Measurements from ENCODE around the gene OSBPL8.
"Not testable (repeated sequence)": the region's sequence is repeated elsewhere in the genome, so short reads cannot be mapped to it uniquely, and the experiment has no call there.

Gene OSBPL8

DNA sequence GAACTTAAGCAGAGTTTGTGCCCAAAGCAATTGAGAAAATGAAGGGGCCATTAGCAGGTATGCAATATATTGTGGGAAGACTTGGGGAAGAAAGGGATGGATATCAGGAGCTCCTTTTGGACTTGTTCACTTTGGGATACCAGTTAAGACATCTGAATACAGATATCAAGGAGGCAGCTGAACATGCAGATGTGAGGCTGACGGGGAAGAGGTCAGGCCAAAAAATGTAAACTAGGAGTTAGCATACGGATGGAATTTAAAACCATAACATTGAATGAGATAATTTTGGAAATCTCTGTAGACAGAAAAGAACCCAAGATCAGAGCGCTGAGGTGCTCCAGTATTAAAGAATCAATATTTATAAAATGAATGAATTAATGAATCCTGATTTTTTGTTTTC lies 53.4 kb downstream of the OSBPL8 start:
- no peak overlapping the region for H3K4me3 ChIP-seq
- no peak overlapping the region for H3K27ac ChIP-seq

GRCh38 chr12:76505050-76505449 lies 54.5 kb downstream of the OSBPL8 start:
- TF ChIP-seq FOXP2 (optimal IDR thresholded peaks at IDR 0.05; ENCODE audit: control extremely low read depth, extremely low read length, insufficient read depth) = no peak
- TF ChIP-seq POLR2AphosphoS5 (IDR thresholded peaks at IDR 0.05; ENCODE audit: borderline replicate concordance, low read depth, low read length) = no peak
- no peak for TF ChIP-seq EZH2 (IDR thresholded peaks at IDR 0.05)
- DNase-seq (ENCODE audit: low read depth, low spot score) = no peak

More for the DNA sequence above, 53.4 kb downstream of the OSBPL8 start:
- no peak for TF ChIP-seq EZH2 (IDR thresholded peaks at IDR 0.05)
- no peak for TF ChIP-seq FOXP2 (optimal IDR thresholded peaks at IDR 0.05; ENCODE audit: control extremely low read depth, extremely low read length, insufficient read depth)
- TF ChIP-seq POLR2AphosphoS5 (IDR thresholded peaks at IDR 0.05; ENCODE audit: borderline replicate concordance, low read depth, low read length) = no peak
- Histone ChIP-seq H3K9me3 (ENCODE audit: low read depth, low read length) (no peaks in the 10 kb centered on the region), H3K9ac (ENCODE audit: insufficient read length) (no peak overlapping the region), H3K36me3 (ENCODE audit: insufficient read depth, low read length) (no peaks in the 10 kb centered on the region)
- DNase-seq (ENCODE audit: low read depth, low spot score) = no peak

GRCh38 chr12:76504606-76505005 lies 55.0 kb downstream of the OSBPL8 start:
- no peak overlapping the region for H3K9ac ChIP-seq (ENCODE audit: insufficient read length)
- TF ChIP-seq EZH2 (IDR thresholded peaks at IDR 0.05) (no peak), FOXP2 (optimal IDR thresholded peaks at IDR 0.05; ENCODE audit: control extremely low read depth, extremely low read length, insufficient read depth) (no peak), POLR2AphosphoS5 (IDR thresholded peaks at IDR 0.05; ENCODE audit: borderline replicate concordance, low read depth, low read length) (no peak)
- H3K27ac ChIP-seq = no peak overlapping the region
- no peaks in the 10 kb centered on the region for H3K9me3 ChIP-seq (ENCODE audit: low read depth, low read length)
- no peak for DNase-seq (ENCODE audit: low read depth, low spot score)
- H3K36me3 ChIP-seq (ENCODE audit: insufficient read depth, low read length) = no peaks in the 10 kb centered on the region
- no peak overlapping the region for H3K4me3 ChIP-seq

More at GRCh38 chr12:76505050-76505449, 54.5 kb downstream of the OSBPL8 start:
- H3K36me3 ChIP-seq (ENCODE audit: insufficient read depth, low read length) = no peaks in the 10 kb centered on the region
- H3K27ac ChIP-seq = no peak overlapping the region
- no peak overlapping the region for H3K4me3 ChIP-seq
- H3K9me3 ChIP-seq (ENCODE audit: low read depth, low read length) = no peaks in the 10 kb centered on the region
- no peak overlapping the region for H3K9ac ChIP-seq (ENCODE audit: insufficient read length)

- Histone ChIP-seq H3K9ac (ENCODE audit: insufficient read length) (no peak overlapping the region), H3K4me3 (no peak overlapping the region), H3K36me3 (ENCODE audit: insufficient read depth, low read length) (no peaks in the 10 kb centered on the region), H3K27ac (no peak overlapping the region), H3K9me3 (ENCODE audit: low read depth, low read length) (no peaks in the 10 kb centered on the region)
- TF ChIP-seq POLR2AphosphoS5 (IDR thresholded peaks at IDR 0.05; ENCODE audit: borderline replicate concordance, low read depth, low read length) = no peak
- no peak for TF ChIP-seq FOXP2 (optimal IDR thresholded peaks at IDR 0.05; ENCODE audit: control extremely low read depth, extremely low read length, insufficient read depth)
- TF ChIP-seq EZH2 (IDR thresholded peaks at IDR 0.05) = no peak
- DNase-seq (ENCODE audit: low read depth, low spot score) = no peak
Observed at GRCh38 chr12:76503957-76504356, 55.6 kb downstream of the OSBPL8 start.

DNA sequence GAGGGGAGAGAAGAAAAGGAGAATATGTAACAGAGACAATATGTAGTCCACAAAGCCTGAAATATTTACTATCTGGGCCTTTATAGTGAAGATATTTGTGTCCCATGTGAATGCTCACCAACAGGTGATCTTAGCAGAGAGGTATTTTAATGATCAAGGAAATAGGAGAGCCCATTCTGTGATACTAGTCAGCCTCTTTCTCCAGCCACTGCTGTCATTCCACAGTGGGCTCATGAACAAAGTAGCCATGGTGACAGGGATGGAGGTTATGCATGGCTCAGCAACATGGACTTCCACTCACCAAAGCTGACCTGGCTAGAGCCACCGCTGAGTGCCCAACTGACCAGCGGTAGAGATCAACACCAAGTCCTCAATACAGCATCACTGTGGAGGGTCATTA lies 58.2 kb downstream of the OSBPL8 start:
- Histone ChIP-seq H3K27ac (no peak overlapping the region), H3K9me3 (ENCODE audit: low read depth, low read length) (no peaks in the 10 kb centered on the region), H3K4me3 (no peak overlapping the region), H3K9ac (ENCODE audit: insufficient read length) (no peak overlapping the region), H3K36me3 (ENCODE audit: insufficient read depth, low read length) (no peaks in the 10 kb centered on the region)
- no peak for DNase-seq (ENCODE audit: low read depth, low spot score)
- no peak for TF ChIP-seq POLR2AphosphoS5 (IDR thresholded peaks at IDR 0.05; ENCODE audit: borderline replicate concordance, low read depth, low read length)
- TF ChIP-seq EZH2 (IDR thresholded peaks at IDR 0.05) = no peak
- TF ChIP-seq FOXP2 (optimal IDR thresholded peaks at IDR 0.05; ENCODE audit: control extremely low read depth, extremely low read length, insufficient read depth) = no peak

- not testable (repeated sequence) for H3K4me3 ChIP-seq; H3K36me3 ChIP-seq (ENCODE audit: insufficient read depth, low read length); H3K9ac ChIP-seq (ENCODE audit: insufficient read length); H3K9me3 ChIP-seq (ENCODE audit: low read depth, low read length); DNase-seq (ENCODE audit: low read depth, low spot score); H3K27ac ChIP-seq
Observed at GRCh38 chr12:76499136-76499535, 60.4 kb downstream of the OSBPL8 start.

GRCh38 chr12:76495556-76495955 lies 64.0 kb downstream of the OSBPL8 start:
- TF ChIP-seq EZH2 (IDR thresholded peaks at IDR 0.05) = no peak
- no peak for TF ChIP-seq POLR2AphosphoS5 (IDR thresholded peaks at IDR 0.05; ENCODE audit: borderline replicate concordance, low read depth, low read length)
- TF ChIP-seq FOXP2 (optimal IDR thresholded peaks at IDR 0.05; ENCODE audit: control extremely low read depth, extremely low read length, insufficient read depth) = no peak
- H3K4me3 ChIP-seq = no peak overlapping the region
- no peak overlapping the region for H3K9ac ChIP-seq (ENCODE audit: insufficient read length)
- no peak for DNase-seq (ENCODE audit: low read depth, low spot score)
- no peaks in the 10 kb centered on the region for H3K36me3 ChIP-seq (ENCODE audit: insufficient read depth, low read length)
- no peak overlapping the region for H3K27ac ChIP-seq
- no peaks in the 10 kb centered on the region; the same call in 1 of the 2 replicates for H3K9me3 ChIP-seq (ENCODE audit: low read depth, low read length)

DNA sequence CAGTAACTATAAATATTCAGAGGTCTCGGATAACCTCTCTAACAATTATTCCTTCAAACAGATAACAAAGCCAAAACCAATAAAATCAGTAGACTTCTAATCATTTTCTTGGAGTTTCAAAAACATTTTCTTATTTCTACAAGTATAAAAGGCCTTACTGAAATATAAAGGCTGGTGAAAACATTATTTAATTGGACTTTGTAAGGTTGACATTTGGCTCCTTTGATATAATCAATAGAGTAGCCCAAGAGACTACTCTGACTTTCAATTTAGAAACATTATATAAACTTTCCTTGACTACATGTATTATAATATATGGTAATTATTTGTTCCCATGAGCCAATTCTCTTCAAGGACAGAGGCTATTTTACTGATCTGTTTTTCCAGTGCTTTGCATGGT lies 68.3 kb downstream of the OSBPL8 start:
- Histone ChIP-seq H3K9me3 (ENCODE audit: low read depth, low read length) (no peaks in the 10 kb centered on the region; the same call in 1 of the 2 replicates), H3K4me3 (no peak overlapping the region), H3K9ac (ENCODE audit: insufficient read length) (no peak overlapping the region), H3K27ac (no peak overlapping the region), H3K36me3 (ENCODE audit: insufficient read depth, low read length) (0 out of 2 replicates have a peak, but pooled peaks cover 2% of the 10 kb centered on the region)
- no peak for DNase-seq (ENCODE audit: low read depth, low spot score)
- TF ChIP-seq EZH2 (IDR thresholded peaks at IDR 0.05) (no peak), FOXP2 (optimal IDR thresholded peaks at IDR 0.05; ENCODE audit: control extremely low read depth, extremely low read length, insufficient read depth) (no peak), POLR2AphosphoS5 (IDR thresholded peaks at IDR 0.05; ENCODE audit: borderline replicate concordance, low read depth, low read length) (no peak)

GRCh38 chr12:76490763-76491162 lies 68.8 kb downstream of the OSBPL8 start:
- no peak for TF ChIP-seq POLR2AphosphoS5 (IDR thresholded peaks at IDR 0.05; ENCODE audit: borderline replicate concordance, low read depth, low read length)
- no peak for TF ChIP-seq EZH2 (IDR thresholded peaks at IDR 0.05)
- no peak for TF ChIP-seq FOXP2 (optimal IDR thresholded peaks at IDR 0.05; ENCODE audit: control extremely low read depth, extremely low read length, insufficient read depth)
- no peak for DNase-seq (ENCODE audit: low read depth, low spot score)
- H3K4me3 ChIP-seq = no peak overlapping the region
- H3K9ac ChIP-seq (ENCODE audit: insufficient read length) = no peak overlapping the region
- no peaks in the 10 kb centered on the region; the same call in 1 of the 2 replicates for H3K9me3 ChIP-seq (ENCODE audit: low read depth, low read length)
- H3K27ac ChIP-seq = no peak overlapping the region
- 0 out of 2 replicates have a peak, but pooled peaks cover 2% of the 10 kb centered on the region for H3K36me3 ChIP-seq (ENCODE audit: insufficient read depth, low read length)

Data from SK-N-MC (cell line).